ENCODE measurements around the gene MRFAP1L1. TPM values are rescaled to one million over a fixed set of nuclear protein-coding genes. Genes with fewer than 3 reads are reported as not detected.

The MRFAP1L1 gene
- polyA plus RNA-seq, 1 donor from 2014 or later, result 438 TPM

DNA sequence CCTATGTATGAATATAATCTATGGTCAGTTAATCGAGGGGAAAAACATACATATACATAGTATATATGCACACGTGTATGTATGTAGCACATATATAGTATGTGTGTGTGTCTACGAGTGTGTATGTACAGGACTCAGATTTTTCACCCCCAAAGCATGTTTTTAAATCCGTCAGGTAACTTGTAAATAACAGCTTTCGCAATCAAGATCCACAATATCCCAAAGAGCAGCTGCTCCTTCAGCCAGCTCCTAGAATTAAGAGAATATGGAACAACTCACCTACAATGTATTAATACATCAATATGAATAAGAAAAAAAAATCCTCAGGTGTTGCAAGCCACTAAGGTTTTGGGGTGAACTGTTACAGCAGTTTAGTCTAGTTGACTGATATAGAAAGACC, 3.5 kb downstream of the MRFAP1L1 start:
- Histone ChIP-seq H3F3A (ENCODE audit: insufficient read depth, low read length, poor library complexity, severe bottlenecking) (peaks cover 10% of the 10 kb centered on the region), H3K9ac (ENCODE audit: low read length) (no peak overlapping the region), H3K4me2 (ENCODE audit: low read length) (peak overlapping the region; percentile 8), H3K27ac (ENCODE audit: low read length) (no peak overlapping the region), H3K4me3 (ENCODE audit: low read length) (peak overlapping the region; percentile 93), H3K9me3 (ENCODE audit: low read length) (no peaks in the 10 kb centered on the region), H2AFZ (ENCODE audit: low read depth, low read length) (no peak overlapping the region), H3K79me2 (replicated peaks; ENCODE audit: insufficient read depth, low read length) (peaks cover 54% of the 10 kb centered on the region), H4K20me1 (ENCODE audit: insufficient read depth) (no peaks in the 10 kb centered on the region), H3K9me2 (ENCODE audit: insufficient read depth, low read length) (no peaks in the 10 kb centered on the region), H3K27me3 (ENCODE audit: insufficient read depth, low read depth, low read length) (no peaks in the 10 kb centered on the region), H3K36me3 (ENCODE audit: insufficient read depth, low read length) (peaks cover 15% of the 10 kb centered on the region)
- TF ChIP-seq TAF1 (IDR thresholded peaks at IDR 0.05; ENCODE audit: low read depth), result no peak
- no peak for TF ChIP-seq EZH2 (IDR thresholded peaks at IDR 0.05; ENCODE audit: borderline replicate concordance, insufficient read depth, low read length, poor library complexity, severe bottlenecking)
- TF ChIP-seq SMC3 (conservative IDR thresholded peaks at IDR 0.05; ENCODE audit: poor library complexity), result no peak
- TF ChIP-seq, protein P1, sequence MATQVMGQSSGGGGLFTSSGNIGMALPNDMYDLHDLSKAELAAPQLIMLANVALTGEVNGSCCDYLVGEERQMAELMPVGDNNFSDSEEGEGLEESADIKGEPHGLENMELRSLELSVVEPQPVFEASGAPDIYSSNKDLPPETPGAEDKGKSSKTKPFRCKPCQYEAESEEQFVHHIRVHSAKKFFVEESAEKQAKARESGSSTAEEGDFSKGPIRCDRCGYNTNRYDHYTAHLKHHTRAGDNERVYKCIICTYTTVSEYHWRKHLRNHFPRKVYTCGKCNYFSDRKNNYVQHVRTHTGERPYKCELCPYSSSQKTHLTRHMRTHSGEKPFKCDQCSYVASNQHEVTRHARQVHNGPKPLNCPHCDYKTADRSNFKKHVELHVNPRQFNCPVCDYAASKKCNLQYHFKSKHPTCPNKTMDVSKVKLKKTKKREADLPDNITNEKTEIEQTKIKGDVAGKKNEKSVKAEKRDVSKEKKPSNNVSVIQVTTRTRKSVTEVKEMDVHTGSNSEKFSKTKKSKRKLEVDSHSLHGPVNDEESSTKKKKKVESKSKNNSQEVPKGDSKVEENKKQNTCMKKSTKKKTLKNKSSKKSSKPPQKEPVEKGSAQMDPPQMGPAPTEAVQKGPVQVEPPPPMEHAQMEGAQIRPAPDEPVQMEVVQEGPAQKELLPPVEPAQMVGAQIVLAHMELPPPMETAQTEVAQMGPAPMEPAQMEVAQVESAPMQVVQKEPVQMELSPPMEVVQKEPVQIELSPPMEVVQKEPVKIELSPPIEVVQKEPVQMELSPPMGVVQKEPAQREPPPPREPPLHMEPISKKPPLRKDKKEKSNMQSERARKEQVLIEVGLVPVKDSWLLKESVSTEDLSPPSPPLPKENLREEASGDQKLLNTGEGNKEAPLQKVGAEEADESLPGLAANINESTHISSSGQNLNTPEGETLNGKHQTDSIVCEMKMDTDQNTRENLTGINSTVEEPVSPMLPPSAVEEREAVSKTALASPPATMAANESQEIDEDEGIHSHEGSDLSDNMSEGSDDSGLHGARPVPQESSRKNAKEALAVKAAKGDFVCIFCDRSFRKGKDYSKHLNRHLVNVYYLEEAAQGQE (IDR thresholded peaks at IDR 0.05; ENCODE audit: borderline replicate concordance), result no peak
- TF ChIP-seq, protein P2, sequence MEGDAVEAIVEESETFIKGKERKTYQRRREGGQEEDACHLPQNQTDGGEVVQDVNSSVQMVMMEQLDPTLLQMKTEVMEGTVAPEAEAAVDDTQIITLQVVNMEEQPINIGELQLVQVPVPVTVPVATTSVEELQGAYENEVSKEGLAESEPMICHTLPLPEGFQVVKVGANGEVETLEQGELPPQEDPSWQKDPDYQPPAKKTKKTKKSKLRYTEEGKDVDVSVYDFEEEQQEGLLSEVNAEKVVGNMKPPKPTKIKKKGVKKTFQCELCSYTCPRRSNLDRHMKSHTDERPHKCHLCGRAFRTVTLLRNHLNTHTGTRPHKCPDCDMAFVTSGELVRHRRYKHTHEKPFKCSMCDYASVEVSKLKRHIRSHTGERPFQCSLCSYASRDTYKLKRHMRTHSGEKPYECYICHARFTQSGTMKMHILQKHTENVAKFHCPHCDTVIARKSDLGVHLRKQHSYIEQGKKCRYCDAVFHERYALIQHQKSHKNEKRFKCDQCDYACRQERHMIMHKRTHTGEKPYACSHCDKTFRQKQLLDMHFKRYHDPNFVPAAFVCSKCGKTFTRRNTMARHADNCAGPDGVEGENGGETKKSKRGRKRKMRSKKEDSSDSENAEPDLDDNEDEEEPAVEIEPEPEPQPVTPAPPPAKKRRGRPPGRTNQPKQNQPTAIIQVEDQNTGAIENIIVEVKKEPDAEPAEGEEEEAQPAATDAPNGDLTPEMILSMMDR (IDR thresholded peaks at IDR 0.05; ENCODE audit: poor library complexity, severe bottlenecking), result no peak
- TF ChIP-seq POLR2AphosphoS5 (IDR thresholded peaks at IDR 0.05), result no peak
- no peak for TF ChIP-seq MXI1 (conservative IDR thresholded peaks at IDR 0.05; ENCODE audit: poor library complexity, severe bottlenecking)
- TF ChIP-seq EP300 (conservative IDR thresholded peaks at IDR 0.05; ENCODE audit: poor library complexity, severe bottlenecking), result no peak
- no peak for TF ChIP-seq RAD21 (conservative IDR thresholded peaks at IDR 0.05)

DNA sequence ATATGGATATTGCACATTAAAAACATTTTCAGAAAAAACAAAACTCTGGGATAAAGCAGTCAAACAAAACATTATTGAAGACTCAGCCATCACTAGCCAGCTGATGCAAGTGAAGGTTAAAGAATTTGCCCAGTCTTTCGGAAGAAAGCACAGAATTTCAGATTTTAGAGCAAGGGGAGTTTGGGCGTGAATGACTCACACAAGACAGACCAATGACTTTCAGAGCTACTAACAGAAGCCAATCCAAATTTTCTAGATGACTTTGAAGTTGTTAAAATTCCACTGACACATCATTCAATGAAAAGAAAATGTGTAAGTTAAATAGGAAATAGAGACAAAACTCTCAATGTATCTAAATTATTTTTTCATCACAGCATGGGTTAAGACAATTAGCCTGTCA, 4.0 kb downstream of the MRFAP1L1 start:
- Histone ChIP-seq H4K20me1 (ENCODE audit: insufficient read depth) (no peaks in the 10 kb centered on the region), H3F3A (ENCODE audit: insufficient read depth, low read length, poor library complexity, severe bottlenecking) (peaks cover 6% of the 10 kb centered on the region), H3K9me2 (ENCODE audit: insufficient read depth, low read length) (no peaks in the 10 kb centered on the region), H3K79me2 (replicated peaks; ENCODE audit: insufficient read depth, low read length) (peaks cover 54% of the 10 kb centered on the region), H3K9me3 (ENCODE audit: low read length) (no peaks in the 10 kb centered on the region), H3K27me3 (ENCODE audit: insufficient read depth, low read depth, low read length) (no peaks in the 10 kb centered on the region), H3K27ac (ENCODE audit: low read length) (no peak overlapping the region), H3K4me2 (ENCODE audit: low read length) (no peak overlapping the region), H3K9ac (ENCODE audit: low read length) (no peak overlapping the region), H2AFZ (ENCODE audit: low read depth, low read length) (no peak overlapping the region), H3K4me3 (ENCODE audit: low read length) (peak overlapping the region; percentile 93), H3K36me3 (ENCODE audit: insufficient read depth, low read length) (peaks cover 15% of the 10 kb centered on the region)
- TF ChIP-seq EZH2 (IDR thresholded peaks at IDR 0.05; ENCODE audit: borderline replicate concordance, insufficient read depth, low read length, poor library complexity, severe bottlenecking), result no peak

DNA sequence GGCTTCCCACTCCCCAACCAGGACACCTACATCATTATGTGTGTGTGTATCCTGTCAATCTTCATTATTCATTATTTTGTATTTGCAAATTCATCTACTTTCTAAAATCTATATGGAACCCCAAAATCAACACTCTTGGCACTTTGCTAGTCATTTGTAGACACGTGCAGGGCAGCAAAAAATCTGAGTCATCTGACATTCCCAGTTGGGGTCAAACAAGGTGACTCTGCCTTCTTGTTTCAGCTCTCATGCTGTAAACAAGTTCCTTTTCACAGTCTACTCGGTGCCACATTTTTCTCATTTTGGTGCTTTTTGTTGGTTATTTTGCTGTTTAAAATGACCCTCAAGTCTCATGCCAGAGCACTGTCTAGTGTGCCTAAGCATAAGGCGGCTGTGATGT, 5.9 kb downstream of the MRFAP1L1 start:
- Histone ChIP-seq H3K36me3 (ENCODE audit: insufficient read depth, low read length) (peaks cover 15% of the 10 kb centered on the region), H3K4me3 (ENCODE audit: low read length) (no peak overlapping the region), H4K20me1 (ENCODE audit: insufficient read depth) (no peaks in the 10 kb centered on the region), H3K27me3 (ENCODE audit: insufficient read depth, low read depth, low read length) (no peaks in the 10 kb centered on the region), H3K27ac (ENCODE audit: low read length) (no peak overlapping the region), H3K9me3 (ENCODE audit: low read length) (no peaks in the 10 kb centered on the region), H3F3A (ENCODE audit: insufficient read depth, low read length, poor library complexity, severe bottlenecking) (no peaks in the 10 kb centered on the region), H3K9ac (ENCODE audit: low read length) (no peak overlapping the region), H2AFZ (ENCODE audit: low read depth, low read length) (no peak overlapping the region), H3K9me2 (ENCODE audit: insufficient read depth, low read length) (no peaks in the 10 kb centered on the region), H3K79me2 (replicated peaks; ENCODE audit: insufficient read depth, low read length) (peaks cover 52% of the 10 kb centered on the region), H3K4me2 (ENCODE audit: low read length) (no peak overlapping the region)
- no peak for TF ChIP-seq EZH2 (IDR thresholded peaks at IDR 0.05; ENCODE audit: borderline replicate concordance, insufficient read depth, low read length, poor library complexity, severe bottlenecking)
- no peak for TF ChIP-seq POLR2AphosphoS5 (IDR thresholded peaks at IDR 0.05)
- no peak for TF ChIP-seq TAF1 (IDR thresholded peaks at IDR 0.05; ENCODE audit: low read depth)
- TF ChIP-seq, protein P1 (IDR thresholded peaks at IDR 0.05; ENCODE audit: borderline replicate concordance), result no peak
- no peak for TF ChIP-seq SMC3 (conservative IDR thresholded peaks at IDR 0.05; ENCODE audit: poor library complexity)
- TF ChIP-seq, protein P2 (IDR thresholded peaks at IDR 0.05; ENCODE audit: poor library complexity, severe bottlenecking), result no peak
- TF ChIP-seq RAD21 (conservative IDR thresholded peaks at IDR 0.05), result no peak
- TF ChIP-seq MXI1 (conservative IDR thresholded peaks at IDR 0.05; ENCODE audit: poor library complexity, severe bottlenecking), result no peak
